SK-N-SH (cell line): ENCODE results near the gene MBD3.

Experiments used
- CTCF ChIP-seq: fragments of 200-600 bp; sonication (generic); IDR thresholded peaks from 2 replicates; pipeline ENCODE4 v1.6.1; 2017; ENCODE audit warnings: antibody characterized with exemption, mild to moderate bottlenecking, moderate library complexity
- EP300 ChIP-seq, 2 experiments: IDR thresholded peaks; 2 replicates each; pipeline versions ENCODE4 v1.4.0 to v1.6.1; 2012; ENCODE audit warnings: borderline replicate concordance in 1 of 2, low read depth in 1 of 2, low read length in 1 of 2
- EZH2phosphoT487 ChIP-seq: fragments of 200-600 bp; sonication (generic); IDR thresholded peaks from 2 replicates; pipeline ENCODE4 v1.6.1; 2017; ENCODE audit warnings: low read depth, mixed run types, mild to moderate bottlenecking, antibody characterized with exemption, moderate library complexity, borderline replicate concordance
- FOXM1 ChIP-seq: IDR thresholded peaks from 2 replicates; pipeline ENCODE4 v1.4.0; 2012; ENCODE audit warnings: low read depth, mild to moderate bottlenecking
- GABPA ChIP-seq: IDR thresholded peaks from 2 replicates; pipeline ENCODE4 v1.4.0; 2012; ENCODE audit warnings: low read depth, mild to moderate bottlenecking
- IRF3 ChIP-seq: fragments of 150-350 bp; IDR thresholded peaks from 2 replicates; pipeline ENCODE4 v1.6.1; 2016; ENCODE audit warnings: mild to moderate bottlenecking, low read depth, low read length
- NRF1 ChIP-seq: IDR thresholded peaks from 2 replicates; pipeline ENCODE4 v1.6.1; 2012; ENCODE audit warnings: low read depth, mild to moderate bottlenecking, low read length
- POLR2AphosphoS5 ChIP-seq: IDR thresholded peaks from 2 replicates; pipeline ENCODE4 v1.6.1; 2012; ENCODE audit warnings: low read depth, low read length
- RAD21 ChIP-seq: IDR thresholded peaks from 2 replicates; pipeline ENCODE4 v1.6.1; 2012; ENCODE audit warnings: mild to moderate bottlenecking, low read length
- REST ChIP-seq: IDR thresholded peaks from 2 replicates; pipeline ENCODE4 v1.6.1; 2012; ENCODE audit warnings: mild to moderate bottlenecking, low read depth, low read length, moderate library complexity
- TCF12 ChIP-seq: IDR thresholded peaks from 2 replicates; pipeline ENCODE4 v1.4.0; 2012
- YY1 ChIP-seq: IDR thresholded peaks from 2 replicates; pipeline ENCODE4 v1.4.0; 2012; ENCODE audit warnings: low read depth, mild to moderate bottlenecking
- ZBTB33 ChIP-seq: IDR thresholded peaks from 2 replicates; pipeline ENCODE4 v1.4.0; 2012; ENCODE audit warnings: low read depth, borderline replicate concordance

- TF ChIP-seq REST (no peak), POLR2AphosphoS5 (no peak), YY1 (no peak), EP300 (IDR thresholded peaks at IDR 0.05; ENCODE audit: borderline replicate concordance in 1 of 2, low read depth in 1 of 2, low read length in 1 of 2) (no peak), CTCF (no peak), NRF1 (no peak), EZH2phosphoT487 (no peak), IRF3 (no peak), TCF12 (no peak), FOXM1 (no peak), RAD21 (no peak), ZBTB33 (no peak), GABPA (no peak)
Measured at GRCh38 chr19:1615156-1615765, 22.6 kb upstream of the MBD3 start.
